OCI-LY1 (cell line): ENCODE results near the gene WFDC12.

Source experiments
- H2AFZ ChIP-seq: fragments of 200-600 bp; sonication (generic), shearing (Covaris generic); 2 replicates; pipeline ENCODE4 v1.6.0; 2014; ENCODE audit warnings: antibody characterized with exemption, mild to moderate bottlenecking, low read length
- H3F3A ChIP-seq: fragments of 200-600 bp; sonication (generic), shearing (Covaris generic); 2 replicates; pipeline ENCODE4 v1.6.0; 2014; ENCODE audit warnings: mild to moderate bottlenecking, antibody characterized with exemption, low read length, moderate library complexity; ENCODE audit not compliant: insufficient read depth
- H3K27ac ChIP-seq: fragments of 200-600 bp; sonication (generic); 2 replicates; pipeline ENCODE4 v1.5.1; 2014; ENCODE audit warnings: low read length, mixed run types, mild to moderate bottlenecking, low read depth; ENCODE audit not compliant: poor library complexity, severe bottlenecking
- H3K27me3 ChIP-seq: fragments of 200-600 bp; sonication (generic); 2 replicates; pipeline ENCODE4 v1.6.0; 2014; ENCODE audit warnings: antibody characterized with exemption, mild to moderate bottlenecking, low read length, moderate library complexity; ENCODE audit not compliant: insufficient read depth
- H3K36me3 ChIP-seq: fragments of 200-600 bp; sonication (generic); 2 replicates; pipeline ENCODE4 v1.6.1; 2014; ENCODE audit warnings: mild to moderate bottlenecking, antibody characterized with exemption, low read length, moderate library complexity, mixed read lengths; ENCODE audit not compliant: insufficient read depth
- H3K4me1 ChIP-seq: fragments of 200-600 bp; sonication (generic); 2 replicates; pipeline ENCODE4 v1.5.1; 2014; ENCODE audit warnings: mild to moderate bottlenecking, low read length, moderate library complexity; ENCODE audit not compliant: insufficient read depth, severe bottlenecking
- H3K4me2 ChIP-seq: fragments of 200-600 bp; sonication (generic), shearing (Covaris generic); 2 replicates; pipeline ENCODE4 v1.6.1; 2014; ENCODE audit warnings: low read length
- H3K4me3 ChIP-seq: fragments of 200-600 bp; sonication (generic); 2 replicates; pipeline ENCODE4 v1.5.1; 2014; ENCODE audit warnings: low read length, low read depth, mild to moderate bottlenecking, mixed read lengths; ENCODE audit not compliant: poor library complexity, severe bottlenecking
- H3K79me2 ChIP-seq: fragments of 200-600 bp; shearing (Covaris generic); 2 replicates; pipeline ENCODE4 v1.6.1; 2016; ENCODE audit warnings: mixed run types, low read length, mixed read lengths; ENCODE audit not compliant: insufficient read depth
- H3K9ac ChIP-seq: fragments of 200-600 bp; sonication (generic), shearing (Covaris generic); 2 replicates; pipeline ENCODE4 v1.6.1; 2014; ENCODE audit warnings: mild to moderate bottlenecking, low read length, mixed read lengths
- H3K9me2 ChIP-seq: fragments of 200-600 bp; sonication (generic), shearing (Covaris generic); 2 replicates; pipeline ENCODE4 v1.6.1; 2014; ENCODE audit warnings: low read depth, mild to moderate bottlenecking, low read length, mixed read lengths
- H3K9me3 ChIP-seq: fragments of 200-600 bp; shearing (Covaris generic); 2 replicates; pipeline ENCODE4 v1.6.1; 2014; ENCODE audit warnings: low read length, mixed read lengths
- H4K20me1 ChIP-seq: fragments of 200-600 bp; sonication (generic), shearing (Covaris generic); 2 replicates; pipeline ENCODE4 v1.6.0; 2016; ENCODE audit warnings: mild to moderate bottlenecking, low read length; ENCODE audit not compliant: insufficient read depth
- CTCF ChIP-seq: fragments of 200-600 bp; sonication (generic), shearing (Covaris generic); IDR thresholded peaks from 2 replicates; pipeline ENCODE4 v1.5.1; 2017; ENCODE audit warnings: mild to moderate bottlenecking, antibody characterized with exemption, low read length, moderate library complexity, mixed read lengths
- EZH2 ChIP-seq: fragments of 200-600 bp; sonication (generic), shearing (Covaris generic); IDR thresholded peaks from 2 replicates; pipeline ENCODE4 v1.8.0; 2017; ENCODE audit warnings: borderline replicate concordance, mixed run types, mild to moderate bottlenecking, antibody characterized with exemption, low read length, moderate library complexity, mixed read lengths

The WFDC12 gene

GRCh38 chr20:45098103-45098773 lies 26.0 kb downstream of the WFDC12 start:
- Histone ChIP-seq H3K4me1 (no peaks in the 10 kb centered on the region), H3K4me3 (no peak overlapping the region), H3F3A (no peaks in the 10 kb centered on the region), H3K79me2 (no peaks in the 10 kb centered on the region), H4K20me1 (no peaks in the 10 kb centered on the region), H2AFZ (no peak overlapping the region), H3K9me2 (no peaks in the 10 kb centered on the region), H3K27me3 (peaks cover 4% of the 10 kb centered on the region; the same call in 1 of the 2 replicates), H3K36me3 (no peaks in the 10 kb centered on the region), H3K27ac (no peak overlapping the region), H3K4me2 (no peak overlapping the region), H3K9me3 (no peaks in the 10 kb centered on the region), H3K9ac (no peak overlapping the region)
- TF ChIP-seq EZH2 = no peak
- TF ChIP-seq CTCF = no peak

GRCh38 chr20:45097485-45098102 lies 26.7 kb downstream of the WFDC12 start:
- Histone ChIP-seq H3K79me2 (no peaks in the 10 kb centered on the region), H3K27ac (no peak overlapping the region), H2AFZ (no peak overlapping the region), H4K20me1 (no peaks in the 10 kb centered on the region), H3F3A (no peaks in the 10 kb centered on the region), H3K4me2 (no peak overlapping the region), H3K4me1 (no peaks in the 10 kb centered on the region), H3K9me2 (no peaks in the 10 kb centered on the region), H3K27me3 (peaks cover 4% of the 10 kb centered on the region; the same call in 1 of the 2 replicates), H3K36me3 (no peaks in the 10 kb centered on the region), H3K9ac (no peak overlapping the region), H3K4me3 (no peak overlapping the region), H3K9me3 (no peaks in the 10 kb centered on the region)
- no peak for TF ChIP-seq EZH2
- TF ChIP-seq CTCF = no peak

- TF ChIP-seq EZH2 = no peak
- TF ChIP-seq CTCF = no peak
- no peaks in the 10 kb centered on the region for H3K79me2 ChIP-seq
- H3K9me3 ChIP-seq = no peaks in the 10 kb centered on the region
- no peaks in the 10 kb centered on the region for H3K36me3 ChIP-seq
- H3K9ac ChIP-seq = no peak overlapping the region
- no peaks in the 10 kb centered on the region for H3K4me1 ChIP-seq
- peaks cover 4% of the 10 kb centered on the region; the same call in 1 of the 2 replicates for H3K27me3 ChIP-seq
- H2AFZ ChIP-seq = no peak overlapping the region
- H3K4me3 ChIP-seq = no peak overlapping the region
- H3K4me2 ChIP-seq = no peak overlapping the region
- no peak overlapping the region for H3K27ac ChIP-seq
- no peaks in the 10 kb centered on the region for H3F3A ChIP-seq
- H4K20me1 ChIP-seq = no peaks in the 10 kb centered on the region
- H3K9me2 ChIP-seq = no peaks in the 10 kb centered on the region
Measured at GRCh38 chr20:45096781-45097180, 27.5 kb downstream of the WFDC12 start.
